Left ventricle myocardium inferior (tissue), 1 donor: Measurements from ENCODE around the gene P4HA2. TPM values are rescaled to one million over a fixed set of nuclear protein-coding genes. Genes with fewer than 3 reads are reported as not detected.

ENCODE experiments used
- DNase-seq: peaks from one replicate; pipeline ENCODE4 v3.0.0-alpha.2; 2020
- H3K27ac ChIP-seq: fragments of 200-600 bp; replicated peaks from 2 replicates; pipeline ENCODE4 v1.8.0; 2021
- H3K27me3 ChIP-seq: fragments of 200-600 bp; 2 replicates; pipeline ENCODE4 v1.8.0; 2021; ENCODE audit warnings: low read depth
- H3K36me3 ChIP-seq: fragments of 200-600 bp; 2 replicates; pipeline ENCODE4 v1.8.0; 2021
- H3K4me1 ChIP-seq: fragments of 200-600 bp; 2 replicates; pipeline ENCODE4 v1.8.0; 2021
- H3K4me3 ChIP-seq: fragments of 200-600 bp; 2 replicates; pipeline ENCODE4 v1.8.0; 2021; ENCODE audit warnings: mild to moderate bottlenecking, moderate library complexity
- H3K9me3 ChIP-seq: fragments of 200-600 bp; replicated peaks from 2 replicates; pipeline ENCODE4 v1.8.0; 2021
- intact Hi-C: fragments of 100-400 bp; cut with micrococcal nuclease; formaldehyde crosslinking; loops from one replicate; pipeline ENCODE4 v1.11.0; 2022
- total RNA-seq: library from RNA; stranded (reverse); fragmentation: NEBNext Ultra II Directional; extraction: Animal tissue kit (Norgen Biotek cat#: 25700); gene quantifications from one replicate; pipeline ENCODE4 v1.2.1, GENCODE V29; 2021
- TF ChIP-seq, protein P1 (sequence below): fragments of 200-600 bp; IDR thresholded peaks from 2 replicates; pipeline ENCODE4 v1.8.0; 2021; ENCODE audit warnings: antibody characterized with exemption, mild to moderate bottlenecking, borderline replicate concordance
- donor health status: DM: no; HTN: yes; CAD: no; lungs with severe emphysema.

P4HA2 gene
- total RNA-seq, 1 donor from 2014 or later, result 80.5 TPM

DNA sequence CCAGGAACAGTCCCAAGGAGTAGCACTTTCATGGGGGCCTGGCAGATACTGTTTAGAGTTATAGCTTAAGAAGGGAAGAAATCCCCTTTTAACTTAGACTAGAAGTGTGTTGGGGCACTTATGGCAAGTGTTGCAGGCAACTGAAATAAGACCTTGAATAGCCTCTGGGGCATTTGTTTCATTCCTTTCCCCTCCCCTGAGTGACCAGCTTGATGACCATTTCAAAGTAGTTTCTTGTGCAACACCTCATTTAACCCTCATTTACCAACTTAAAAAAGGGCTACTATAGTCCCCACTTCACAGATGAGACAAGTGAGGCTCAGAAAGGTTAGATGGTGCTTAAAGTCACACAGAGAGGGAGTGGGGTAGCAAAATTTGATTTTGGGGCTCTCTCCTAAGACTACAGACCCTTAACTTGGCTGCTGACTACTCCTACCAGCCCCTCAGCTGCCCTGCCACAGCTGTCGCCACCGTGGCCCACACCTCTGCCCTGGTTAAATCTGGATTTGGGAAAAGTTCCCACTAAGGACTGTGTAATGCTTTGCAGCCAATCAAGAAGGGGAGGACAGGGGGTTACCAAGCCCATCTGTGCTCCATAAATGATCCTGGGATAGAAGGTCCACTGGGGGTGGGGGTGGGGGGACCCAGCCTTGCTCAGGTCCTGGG is 35.4 kb upstream of the P4HA2 start:
- TF ChIP-seq, protein P1, sequence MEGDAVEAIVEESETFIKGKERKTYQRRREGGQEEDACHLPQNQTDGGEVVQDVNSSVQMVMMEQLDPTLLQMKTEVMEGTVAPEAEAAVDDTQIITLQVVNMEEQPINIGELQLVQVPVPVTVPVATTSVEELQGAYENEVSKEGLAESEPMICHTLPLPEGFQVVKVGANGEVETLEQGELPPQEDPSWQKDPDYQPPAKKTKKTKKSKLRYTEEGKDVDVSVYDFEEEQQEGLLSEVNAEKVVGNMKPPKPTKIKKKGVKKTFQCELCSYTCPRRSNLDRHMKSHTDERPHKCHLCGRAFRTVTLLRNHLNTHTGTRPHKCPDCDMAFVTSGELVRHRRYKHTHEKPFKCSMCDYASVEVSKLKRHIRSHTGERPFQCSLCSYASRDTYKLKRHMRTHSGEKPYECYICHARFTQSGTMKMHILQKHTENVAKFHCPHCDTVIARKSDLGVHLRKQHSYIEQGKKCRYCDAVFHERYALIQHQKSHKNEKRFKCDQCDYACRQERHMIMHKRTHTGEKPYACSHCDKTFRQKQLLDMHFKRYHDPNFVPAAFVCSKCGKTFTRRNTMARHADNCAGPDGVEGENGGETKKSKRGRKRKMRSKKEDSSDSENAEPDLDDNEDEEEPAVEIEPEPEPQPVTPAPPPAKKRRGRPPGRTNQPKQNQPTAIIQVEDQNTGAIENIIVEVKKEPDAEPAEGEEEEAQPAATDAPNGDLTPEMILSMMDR, result no peak
- no peak for DNase-seq
- intact Hi-C loops, result no loop called here
- no peaks in the 10 kb centered on the region for H3K9me3 ChIP-seq
- H3K36me3 ChIP-seq, result no peaks in the 10 kb centered on the region
- H3K27me3 ChIP-seq, result no peaks in the 10 kb centered on the region
- H3K4me3 ChIP-seq, result no peak overlapping the region
- peaks cover 81% of the 10 kb centered on the region for H3K4me1 ChIP-seq
- peak overlapping the region; percentile 81 for H3K27ac ChIP-seq

DNA sequence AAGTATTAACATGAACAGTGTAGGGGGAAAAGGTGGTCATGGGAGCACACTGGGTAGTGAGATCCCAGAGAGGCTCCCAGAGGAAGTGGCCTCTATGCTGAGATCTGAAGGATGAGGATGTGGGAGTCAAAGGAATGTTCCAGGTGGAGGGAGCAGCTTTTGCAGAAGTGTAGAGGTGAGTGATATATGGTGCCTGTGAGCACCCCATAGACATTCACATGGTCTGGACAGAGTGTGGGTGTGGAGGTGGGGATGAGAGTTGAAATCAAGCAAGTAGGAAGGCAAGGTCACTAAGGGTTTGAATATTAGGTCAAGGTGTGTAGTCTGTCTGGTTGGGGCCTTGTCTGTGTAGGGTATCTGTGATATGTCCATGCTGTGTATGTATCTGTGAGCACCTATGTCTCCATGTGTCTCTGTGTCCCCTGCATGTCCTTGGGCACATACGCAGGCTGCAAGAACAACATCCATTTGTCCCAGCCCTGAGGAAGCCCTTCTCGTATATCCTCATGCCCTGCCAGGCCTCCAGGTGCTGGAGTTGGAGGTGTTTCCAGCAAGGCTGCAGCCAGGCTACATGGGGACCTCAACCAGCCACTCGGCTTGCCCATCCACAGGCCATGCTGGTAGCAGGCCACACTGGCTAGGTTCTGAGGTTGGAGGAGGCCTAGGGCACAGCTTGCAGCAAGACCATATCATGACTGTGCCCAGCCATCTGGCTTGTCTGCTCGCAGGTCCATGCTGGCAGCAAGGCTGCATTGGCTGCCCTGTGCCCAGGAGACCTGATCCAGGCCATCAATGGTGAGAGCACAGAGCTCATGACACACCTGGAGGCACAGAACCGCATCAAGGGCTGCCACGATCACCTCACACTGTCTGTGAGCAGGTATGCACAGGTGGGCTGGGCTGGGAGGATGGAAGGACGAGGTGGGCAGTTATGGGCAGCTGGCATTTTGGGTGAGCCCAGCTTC is 34.5 kb upstream of the P4HA2 start:
- TF ChIP-seq, protein P1, result no peak
- peaks cover 87% of the 10 kb centered on the region for H3K4me1 ChIP-seq
- intact Hi-C loops, result no loop called here
- no peaks in the 10 kb centered on the region for H3K36me3 ChIP-seq
- no peak for DNase-seq
- H3K27me3 ChIP-seq, result no peaks in the 10 kb centered on the region
- H3K9me3 ChIP-seq, result no peaks in the 10 kb centered on the region
- H3K27ac ChIP-seq, result no peak overlapping the region
- no peak overlapping the region for H3K4me3 ChIP-seq

DNA sequence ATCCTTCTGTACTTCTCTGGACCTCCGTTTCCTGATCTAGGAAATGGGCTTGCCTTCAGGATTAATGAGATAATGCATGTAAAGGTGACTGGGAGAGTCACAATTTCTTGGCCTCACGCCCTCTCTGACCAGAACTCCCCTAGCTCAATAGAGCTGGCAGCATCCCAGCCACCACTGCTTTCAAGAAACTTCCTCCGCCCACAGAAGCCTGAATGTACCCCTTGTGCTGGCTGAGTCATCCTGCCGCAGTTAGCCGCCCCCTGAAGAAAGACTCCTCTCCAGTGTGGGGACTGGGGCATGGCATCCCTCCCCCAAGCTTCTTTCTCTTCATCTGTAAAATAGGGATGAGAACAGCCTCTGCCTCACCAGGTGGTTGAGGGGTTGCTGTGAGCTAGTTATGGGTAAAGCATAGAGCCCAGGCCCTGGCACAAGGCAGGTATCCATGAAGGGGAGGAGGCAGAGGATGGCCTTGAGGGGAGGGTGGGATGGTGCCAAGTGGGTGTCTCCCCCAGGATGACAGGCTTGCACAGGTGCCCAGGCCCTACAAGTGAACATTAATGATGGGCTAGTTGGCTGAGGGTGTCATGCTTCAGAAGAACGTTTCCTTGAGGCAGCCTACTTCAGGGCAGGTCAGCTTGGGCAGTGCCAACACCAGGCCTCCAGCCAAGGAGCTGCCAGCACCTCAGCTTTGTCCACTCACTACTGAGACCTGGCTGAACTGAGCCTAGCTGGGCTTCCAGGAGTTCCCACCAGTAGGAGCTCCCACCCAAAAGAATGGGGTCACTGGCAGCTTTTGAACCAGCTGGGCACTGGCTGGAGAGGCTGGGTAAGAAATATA is 33.3 kb upstream of the P4HA2 start:
- TF ChIP-seq, protein P1, result no peak
- H3K4me1 ChIP-seq, result peaks cover 81% of the 10 kb centered on the region
- intact Hi-C loops, result no loop called here

DNA sequence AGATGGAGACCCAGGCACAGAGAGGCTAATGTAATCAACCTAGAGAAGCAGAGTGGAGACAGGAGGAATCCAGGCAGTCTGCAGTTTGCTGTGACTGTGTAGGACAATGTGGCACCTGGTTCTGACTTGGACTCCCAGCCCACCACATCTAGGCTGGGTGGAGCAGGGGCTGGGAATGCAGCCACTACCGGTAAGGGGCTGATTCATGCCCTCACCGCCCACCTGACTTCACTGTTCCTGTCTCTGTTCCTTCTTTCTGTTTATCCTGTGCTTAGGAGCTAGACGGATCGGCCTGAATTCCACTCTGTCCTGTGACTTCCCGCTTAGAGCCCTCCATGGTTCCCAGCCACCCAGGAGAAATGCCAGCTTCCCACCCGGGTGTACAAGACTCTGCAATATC is 32.4 kb upstream of the P4HA2 start:
- no peaks in the 10 kb centered on the region for H3K9me3 ChIP-seq
- no peaks in the 10 kb centered on the region for H3K27me3 ChIP-seq
- peak overlapping the region; percentile 69 for H3K4me3 ChIP-seq
- DNase-seq, result no peak
- H3K27ac ChIP-seq, result peak overlapping the region; percentile 78
- H3K4me1 ChIP-seq, result peaks cover 78% of the 10 kb centered on the region
- no peaks in the 10 kb centered on the region for H3K36me3 ChIP-seq
- intact Hi-C loops, result no loop called here
- TF ChIP-seq, protein P1, result no peak

More for the DNA sequence above, 33.3 kb upstream of the P4HA2 start:
- DNase-seq, result peak; percentile 56
- Histone ChIP-seq H3K9me3 (no peaks in the 10 kb centered on the region), H3K27me3 (no peaks in the 10 kb centered on the region), H3K27ac (peak overlapping the region; percentile 78), H3K4me3 (no peak overlapping the region), H3K36me3 (no peaks in the 10 kb centered on the region)
